CD4-positive, alpha-beta T cell treated with Interferon gamma for 1 hour (primary cell): ENCODE results near the gene LYPD8.
"Not testable (repeated sequence)": the region's sequence is repeated elsewhere in the genome, so short reads cannot be mapped to it uniquely, and the experiment has no call there.

Experiments used
- DNase-seq: peaks from one replicate; pipeline ENCODE4 v3.0.0-alpha.2; 2020

LYPD8 gene

GRCh38 chr1:248755517-248755916 is at the start of gene LYPD8:
LYPD8 (minus strand) TSS chr1:248755759; CDS start chr1:248751081, 4,678 bp downstream.
- no peak for DNase-seq

GRCh38 chr1:248804771-248805681 is 49.5 kb upstream of the LYPD8 start:
- DNase-seq, result peak; percentile 31

- DNase-seq, result not testable (repeated sequence)
Measured at GRCh38 chr1:248803501-248803900, 47.9 kb upstream of the LYPD8 start.

- no peak for DNase-seq
Measured at GRCh38 chr1:248802454-248802853, 46.9 kb upstream of the LYPD8 start.

GRCh38 chr1:248800459-248800858 is 44.9 kb upstream of the LYPD8 start:
- no peak for DNase-seq

GRCh38 chr1:248798791-248799190 is 43.2 kb upstream of the LYPD8 start:
- DNase-seq, result no peak

GRCh38 chr1:248794663-248795062 is 39.1 kb upstream of the LYPD8 start:
- not testable (repeated sequence) for DNase-seq

- DNase-seq, result no peak
Measured at GRCh38 chr1:248793592-248793991, 38.0 kb upstream of the LYPD8 start.

GRCh38 chr1:248792342-248792741 is 36.8 kb upstream of the LYPD8 start:
- DNase-seq, result no peak

GRCh38 chr1:248791010-248791409 is 35.5 kb upstream of the LYPD8 start:
- no peak for DNase-seq

- DNase-seq, result no peak
Measured at GRCh38 chr1:248790456-248790855, 34.9 kb upstream of the LYPD8 start.

- DNase-seq, result not testable (repeated sequence)
Measured at GRCh38 chr1:248789337-248789736, 33.8 kb upstream of the LYPD8 start.

- DNase-seq, result no peak
Measured at GRCh38 chr1:248788327-248788726, 32.8 kb upstream of the LYPD8 start.

- no peak for DNase-seq
Measured at GRCh38 chr1:248787430-248787829, 31.9 kb upstream of the LYPD8 start.

GRCh38 chr1:248786156-248786555 is 30.6 kb upstream of the LYPD8 start:
- no peak for DNase-seq

GRCh38 chr1:248783367-248783766 is 27.8 kb upstream of the LYPD8 start:
- no peak for DNase-seq

- no peak for DNase-seq
Measured at GRCh38 chr1:248782416-248783141, 27.0 kb upstream of the LYPD8 start.

- no peak for DNase-seq
Measured at GRCh38 chr1:248779350-248779749, 23.8 kb upstream of the LYPD8 start.

GRCh38 chr1:248778906-248779305 is 23.3 kb upstream of the LYPD8 start:
- DNase-seq, result no peak

- no peak for DNase-seq
Measured at GRCh38 chr1:248776991-248777390, 21.4 kb upstream of the LYPD8 start.

- DNase-seq, result no peak
Measured at GRCh38 chr1:248775441-248775840, 19.9 kb upstream of the LYPD8 start.

GRCh38 chr1:248759644-248760043 is 4.1 kb upstream of the LYPD8 start:
- no peak for DNase-seq

- no peak for DNase-seq
Measured at GRCh38 chr1:248758352-248758751, 2.8 kb upstream of the LYPD8 start.

- DNase-seq, result no peak
Measured at GRCh38 chr1:248757784-248758195, 2.2 kb upstream of the LYPD8 start.
